ENCODE measurements around the gene LRRC25.
"Not testable (repeated sequence)": the region's sequence is repeated elsewhere in the genome, so short reads cannot be mapped to it uniquely, and the experiment has no call there.

GRCh38 chr19:18405754-18406153, 8.3 kb upstream of the LRRC25 start:
- not testable (repeated sequence) for TF ChIP-seq EZH2 (IDR thresholded peaks at IDR 0.05; ENCODE audit: low read length); CTCF (optimal IDR thresholded peaks at IDR 0.05 in 1 of 3, IDR thresholded peaks at IDR 0.05 in 1 of 3, conservative IDR thresholded peaks at IDR 0.05 in 1 of 3; ENCODE audit: extremely low read depth in 1 of 3, insufficient read depth in 2 of 3, low read length in 3 of 3)

All from keratinocyte (primary cell).